Bronchial epithelial cell (primary cell): ENCODE data around the gene HSF2BP. TPM values are rescaled to one million over a fixed set of nuclear protein-coding genes. Genes with fewer than 3 reads are reported as not detected.

Experiments used
- DNase-seq: peaks from one replicate; pipeline ENCODE4 v3.0.0-alpha.2; 2010; ENCODE audit warnings: low read depth
- FAIRE-seq: peaks from 2 replicates; lab custom pipeline; 2011; peaks lifted over from hg19 to GRCh38; lab: Jason Lieb, UNC
- H3K27me3 ChIP-seq: 2 replicates; pipeline ENCODE4 v1.5.1; 2011; ENCODE audit warnings: low read length; ENCODE audit not compliant: control insufficient read depth, insufficient read depth
- H3K36me3 ChIP-seq: 2 replicates; pipeline ENCODE4 v1.5.1; 2011; ENCODE audit warnings: low read length; ENCODE audit not compliant: control insufficient read depth, insufficient read depth
- H3K4me3 ChIP-seq: 2 replicates; pipeline ENCODE4 v1.5.1; 2011; ENCODE audit warnings: mild to moderate bottlenecking, low read depth, low read length, control low read depth
- CTCF ChIP-seq: IDR thresholded peaks from 2 replicates; pipeline ENCODE4 v1.5.1; 2011; ENCODE audit warnings: mild to moderate bottlenecking, moderate library complexity, low read length, control low read depth, inconsistent platforms; ENCODE audit not compliant: insufficient read depth, severe bottlenecking
- total RNA-seq: library from RNA; depleted of rRNA; stranded (reverse); fragments of >200 nt; gene quantifications from 2 replicates; pipeline ENCODE4 v1.2.1, GENCODE V29; 2014

The HSF2BP gene
- total RNA-seq, 1 donor from 2014 or later = 6.6 TPM

GRCh38 chr21:43662286-43662685, 3.0 kb upstream of the HSF2BP start:
- no peaks in the 10 kb centered on the region for H3K36me3 ChIP-seq
- FAIRE-seq (no peak), DNase-seq (no peak)
- H3K27me3 ChIP-seq = no peaks in the 10 kb centered on the region
- TF ChIP-seq CTCF = no peak
- no peak overlapping the region for H3K4me3 ChIP-seq

- Histone ChIP-seq H3K4me3 (peak overlapping the region; percentile 75), H3K27me3 (no peaks in the 10 kb centered on the region), H3K36me3 (no peaks in the 10 kb centered on the region)
- DNase-seq (no peak), FAIRE-seq (no peak)
- TF ChIP-seq CTCF = no peak
Observed at GRCh38 chr21:43658769-43659135, 536 bp downstream of the HSF2BP start.

- FAIRE-seq = no peak
- DNase-seq = no peak
- no peaks in the 10 kb centered on the region for H3K27me3 ChIP-seq
- no peak overlapping the region for H3K4me3 ChIP-seq
- H3K36me3 ChIP-seq = no peaks in the 10 kb centered on the region
- no peak for TF ChIP-seq CTCF
Observed at GRCh38 chr21:43658088-43658741, 1.1 kb downstream of the HSF2BP start.

GRCh38 chr21:43657355-43658087, 1.8 kb downstream of the HSF2BP start:
- TF ChIP-seq CTCF = no peak
- H3K36me3 ChIP-seq = no peaks in the 10 kb centered on the region
- DNase-seq = no peak
- H3K27me3 ChIP-seq = no peaks in the 10 kb centered on the region
- H3K4me3 ChIP-seq = no peak overlapping the region
- FAIRE-seq = no peak

- DNase-seq (peak; percentile 62), FAIRE-seq (no peak)
- H3K36me3 ChIP-seq = no peaks in the 10 kb centered on the region
- H3K27me3 ChIP-seq = no peaks in the 10 kb centered on the region
- no peak for TF ChIP-seq CTCF
- H3K4me3 ChIP-seq = no peak overlapping the region
Observed at GRCh38 chr21:43654806-43655489, 4.3 kb downstream of the HSF2BP start.
